ENCODE measurements around the gene REN. TPM values are rescaled to one million over a fixed set of nuclear protein-coding genes. Genes with fewer than 3 reads are reported as not detected.

Gene REN
- total and polyA plus RNA-seq, 4 donors = 0.05 to 0.25 (median 0.15) TPM; not detected in 1

DNA sequence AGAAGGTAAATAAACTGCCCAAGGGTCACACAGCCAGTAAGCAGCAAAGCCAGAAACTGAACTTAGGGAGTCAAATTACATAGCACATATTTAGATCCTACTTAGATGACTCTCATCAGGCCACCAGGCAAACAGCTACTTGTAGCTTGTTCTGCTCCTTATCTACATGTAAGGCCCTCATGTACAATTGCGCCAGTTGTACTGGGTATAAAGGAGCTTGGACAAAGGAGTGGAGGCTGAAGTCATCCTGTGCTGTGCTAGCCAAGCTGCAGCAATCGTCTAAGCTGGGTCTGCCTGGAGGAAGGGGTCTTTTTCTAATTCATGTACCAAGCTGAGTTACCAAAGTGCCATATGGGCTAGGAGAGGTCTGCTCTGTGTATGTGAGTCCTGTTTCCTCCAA lies 27.0 kb downstream of the REN start:
- Histone ChIP-seq H3K27ac (ENCODE audit: low read depth in 1 of 2, low read length in 2 of 2) (no peak overlapping the region), H3K4me3 (ENCODE audit: low read depth in 1 of 3, low read length in 3 of 3) (no peak overlapping the region), H3K27me3 (ENCODE audit: control insufficient read depth in 4 of 4, insufficient read depth in 4 of 4, low read length in 3 of 4) (no peaks in the 10 kb centered on the region), H3K9ac (ENCODE audit: low read depth in 1 of 2, low read length in 2 of 2) (no peak overlapping the region), H3K36me3 (ENCODE audit: control insufficient read depth in 4 of 4, insufficient read depth in 3 of 4, low read depth in 1 of 4, low read length in 3 of 4) (peaks cover 0 to 44% (median 36%) of the 10 kb centered on the region in 4 donors), H3K9me3 (ENCODE audit: control insufficient read depth in 4 of 4, low read length in 3 of 4) (no peaks in the 10 kb centered on the region), H3K4me1 (ENCODE audit: control insufficient read depth in 4 of 4, insufficient read depth in 4 of 4, low read length in 3 of 4) (peaks cover 19 to 79% (median 64%) of the 10 kb centered on the region in 4 donors)
- 79% methylated on average over 2 of the region's 2 CpGs for WGBS
- no peak for TF ChIP-seq HNF4G (IDR thresholded peaks at IDR 0.05)
- TF ChIP-seq, protein P1, sequence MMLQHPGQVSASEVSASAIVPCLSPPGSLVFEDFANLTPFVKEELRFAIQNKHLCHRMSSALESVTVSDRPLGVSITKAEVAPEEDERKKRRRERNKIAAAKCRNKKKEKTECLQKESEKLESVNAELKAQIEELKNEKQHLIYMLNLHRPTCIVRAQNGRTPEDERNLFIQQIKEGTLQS (IDR thresholded peaks at IDR 0.05) = no peak
- no peak for TF ChIP-seq FOXA2 (IDR thresholded peaks at IDR 0.05)
- TF ChIP-seq TAF1 (conservative IDR thresholded peaks at IDR 0.05) = no peak
- TF ChIP-seq, protein P2, sequence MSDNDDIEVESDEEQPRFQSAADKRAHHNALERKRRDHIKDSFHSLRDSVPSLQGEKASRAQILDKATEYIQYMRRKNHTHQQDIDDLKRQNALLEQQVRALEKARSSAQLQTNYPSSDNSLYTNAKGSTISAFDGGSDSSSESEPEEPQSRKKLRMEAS (IDR thresholded peaks at IDR 0.05) = no peak
- no peak for DNase-seq (ENCODE audit: low spot score)

DNA sequence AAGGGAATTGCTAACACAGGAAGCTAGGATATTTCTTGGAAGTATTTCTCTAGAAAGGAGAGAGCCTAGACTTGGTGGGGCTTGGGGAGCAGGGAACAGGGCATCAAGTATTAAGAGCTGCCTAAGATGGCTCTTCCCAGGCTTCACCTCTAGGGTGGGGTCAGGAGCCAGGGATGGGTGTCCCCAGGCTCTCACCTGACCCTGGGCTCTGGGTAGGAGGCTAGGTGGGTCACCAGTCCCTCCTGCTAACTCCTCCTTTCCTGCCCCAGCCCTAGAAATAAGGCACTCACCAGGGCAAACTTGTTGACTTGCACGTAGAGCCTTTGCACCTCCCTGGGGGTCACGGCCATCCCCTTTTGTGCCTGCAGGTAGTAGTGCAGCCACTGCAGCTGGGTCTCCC lies 29.3 kb downstream of the REN start:
- Histone ChIP-seq H3K4me3 (ENCODE audit: low read depth in 1 of 3, low read length in 3 of 3) (no peak overlapping the region), H3K27ac (ENCODE audit: low read depth in 1 of 2, low read length in 2 of 2) (no peak overlapping the region), H3K9me3 (ENCODE audit: control insufficient read depth in 4 of 4, low read length in 3 of 4) (no peaks in the 10 kb centered on the region), H3K27me3 (ENCODE audit: control insufficient read depth in 4 of 4, insufficient read depth in 4 of 4, low read length in 3 of 4) (no peaks in the 10 kb centered on the region), H3K4me1 (ENCODE audit: control insufficient read depth in 4 of 4, insufficient read depth in 4 of 4, low read length in 3 of 4) (peaks cover 9 to 72% (median 55%) of the 10 kb centered on the region in 4 donors), H3K36me3 (ENCODE audit: control insufficient read depth in 4 of 4, insufficient read depth in 3 of 4, low read depth in 1 of 4, low read length in 3 of 4) (peaks cover 0 to 48% (median 38%) of the 10 kb centered on the region in 4 donors), H3K9ac (ENCODE audit: low read depth in 1 of 2, low read length in 2 of 2) (no peak overlapping the region)
- WGBS = 81% methylated on average over 2 of the region's 2 CpGs
- no peak for TF ChIP-seq NR2F2 (IDR thresholded peaks at IDR 0.05)
- no peak for TF ChIP-seq TAF1 (conservative IDR thresholded peaks at IDR 0.05)
- TF ChIP-seq YY1 (IDR thresholded peaks at IDR 0.05) = no peak
- no peak for TF ChIP-seq HNF4A (conservative IDR thresholded peaks at IDR 0.05)
- TF ChIP-seq, protein P3, sequence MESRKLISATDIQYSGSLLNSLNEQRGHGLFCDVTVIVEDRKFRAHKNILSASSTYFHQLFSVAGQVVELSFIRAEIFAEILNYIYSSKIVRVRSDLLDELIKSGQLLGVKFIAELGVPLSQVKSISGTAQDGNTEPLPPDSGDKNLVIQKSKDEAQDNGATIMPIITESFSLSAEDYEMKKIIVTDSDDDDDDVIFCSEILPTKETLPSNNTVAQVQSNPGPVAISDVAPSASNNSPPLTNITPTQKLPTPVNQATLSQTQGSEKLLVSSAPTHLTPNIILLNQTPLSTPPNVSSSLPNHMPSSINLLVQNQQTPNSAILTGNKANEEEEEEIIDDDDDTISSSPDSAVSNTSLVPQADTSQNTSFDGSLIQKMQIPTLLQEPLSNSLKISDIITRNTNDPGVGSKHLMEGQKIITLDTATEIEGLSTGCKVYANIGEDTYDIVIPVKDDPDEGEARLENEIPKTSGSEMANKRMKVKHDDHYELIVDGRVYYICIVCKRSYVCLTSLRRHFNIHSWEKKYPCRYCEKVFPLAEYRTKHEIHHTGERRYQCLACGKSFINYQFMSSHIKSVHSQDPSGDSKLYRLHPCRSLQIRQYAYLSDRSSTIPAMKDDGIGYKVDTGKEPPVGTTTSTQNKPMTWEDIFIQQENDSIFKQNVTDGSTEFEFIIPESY (IDR thresholded peaks at IDR 0.05) = no peak
- TF ChIP-seq EGR1 (IDR thresholded peaks at IDR 0.05; ENCODE audit: low read depth in 2 of 2) = no peak
- no peak for TF ChIP-seq RXRA (IDR thresholded peaks at IDR 0.05)
- no peak for TF ChIP-seq FOXA2 (IDR thresholded peaks at IDR 0.05)
- no peak for TF ChIP-seq RAD21 (IDR thresholded peaks at IDR 0.05)
- no peak for TF ChIP-seq SP1 (IDR thresholded peaks at IDR 0.05)
- TF ChIP-seq, protein P2 (IDR thresholded peaks at IDR 0.05) = no peak
- TF ChIP-seq, protein P4, sequence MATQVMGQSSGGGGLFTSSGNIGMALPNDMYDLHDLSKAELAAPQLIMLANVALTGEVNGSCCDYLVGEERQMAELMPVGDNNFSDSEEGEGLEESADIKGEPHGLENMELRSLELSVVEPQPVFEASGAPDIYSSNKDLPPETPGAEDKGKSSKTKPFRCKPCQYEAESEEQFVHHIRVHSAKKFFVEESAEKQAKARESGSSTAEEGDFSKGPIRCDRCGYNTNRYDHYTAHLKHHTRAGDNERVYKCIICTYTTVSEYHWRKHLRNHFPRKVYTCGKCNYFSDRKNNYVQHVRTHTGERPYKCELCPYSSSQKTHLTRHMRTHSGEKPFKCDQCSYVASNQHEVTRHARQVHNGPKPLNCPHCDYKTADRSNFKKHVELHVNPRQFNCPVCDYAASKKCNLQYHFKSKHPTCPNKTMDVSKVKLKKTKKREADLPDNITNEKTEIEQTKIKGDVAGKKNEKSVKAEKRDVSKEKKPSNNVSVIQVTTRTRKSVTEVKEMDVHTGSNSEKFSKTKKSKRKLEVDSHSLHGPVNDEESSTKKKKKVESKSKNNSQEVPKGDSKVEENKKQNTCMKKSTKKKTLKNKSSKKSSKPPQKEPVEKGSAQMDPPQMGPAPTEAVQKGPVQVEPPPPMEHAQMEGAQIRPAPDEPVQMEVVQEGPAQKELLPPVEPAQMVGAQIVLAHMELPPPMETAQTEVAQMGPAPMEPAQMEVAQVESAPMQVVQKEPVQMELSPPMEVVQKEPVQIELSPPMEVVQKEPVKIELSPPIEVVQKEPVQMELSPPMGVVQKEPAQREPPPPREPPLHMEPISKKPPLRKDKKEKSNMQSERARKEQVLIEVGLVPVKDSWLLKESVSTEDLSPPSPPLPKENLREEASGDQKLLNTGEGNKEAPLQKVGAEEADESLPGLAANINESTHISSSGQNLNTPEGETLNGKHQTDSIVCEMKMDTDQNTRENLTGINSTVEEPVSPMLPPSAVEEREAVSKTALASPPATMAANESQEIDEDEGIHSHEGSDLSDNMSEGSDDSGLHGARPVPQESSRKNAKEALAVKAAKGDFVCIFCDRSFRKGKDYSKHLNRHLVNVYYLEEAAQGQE (IDR thresholded peaks at IDR 0.05) = no peak
- no peak for TF ChIP-seq FOXA1 (IDR thresholded peaks at IDR 0.05)
- TF ChIP-seq JUND (IDR thresholded peaks at IDR 0.05) = no peak
- TF ChIP-seq, protein P5, sequence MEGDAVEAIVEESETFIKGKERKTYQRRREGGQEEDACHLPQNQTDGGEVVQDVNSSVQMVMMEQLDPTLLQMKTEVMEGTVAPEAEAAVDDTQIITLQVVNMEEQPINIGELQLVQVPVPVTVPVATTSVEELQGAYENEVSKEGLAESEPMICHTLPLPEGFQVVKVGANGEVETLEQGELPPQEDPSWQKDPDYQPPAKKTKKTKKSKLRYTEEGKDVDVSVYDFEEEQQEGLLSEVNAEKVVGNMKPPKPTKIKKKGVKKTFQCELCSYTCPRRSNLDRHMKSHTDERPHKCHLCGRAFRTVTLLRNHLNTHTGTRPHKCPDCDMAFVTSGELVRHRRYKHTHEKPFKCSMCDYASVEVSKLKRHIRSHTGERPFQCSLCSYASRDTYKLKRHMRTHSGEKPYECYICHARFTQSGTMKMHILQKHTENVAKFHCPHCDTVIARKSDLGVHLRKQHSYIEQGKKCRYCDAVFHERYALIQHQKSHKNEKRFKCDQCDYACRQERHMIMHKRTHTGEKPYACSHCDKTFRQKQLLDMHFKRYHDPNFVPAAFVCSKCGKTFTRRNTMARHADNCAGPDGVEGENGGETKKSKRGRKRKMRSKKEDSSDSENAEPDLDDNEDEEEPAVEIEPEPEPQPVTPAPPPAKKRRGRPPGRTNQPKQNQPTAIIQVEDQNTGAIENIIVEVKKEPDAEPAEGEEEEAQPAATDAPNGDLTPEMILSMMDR (IDR thresholded peaks at IDR 0.05; ENCODE audit: low read depth, low read length, missing input control) = no peak
- TF ChIP-seq HNF4G (IDR thresholded peaks at IDR 0.05) = no peak
- no peak for TF ChIP-seq GABPA (IDR thresholded peaks at IDR 0.05 in 1 of 2, conservative IDR thresholded peaks at IDR 0.05 in 1 of 2)
- no peak for DNase-seq (ENCODE audit: low spot score)

Data from liver (tissue), 9 donors.